DOHH2 (cell line): ENCODE data around the gene MGLL.

ENCODE experiments used
- H3F3A ChIP-seq: fragments of 200-600 bp; sonication (generic), shearing (Covaris generic); 2 replicates; pipeline ENCODE4 v1.6.0; 2016; ENCODE audit warnings: antibody characterized with exemption, mild to moderate bottlenecking; ENCODE audit not compliant: control insufficient read depth, insufficient read depth
- H3K27ac ChIP-seq: fragments of 200-600 bp; sonication (generic); 2 replicates; pipeline ENCODE4 v1.5.1; 2014; ENCODE audit warnings: low read depth, mild to moderate bottlenecking, low read length, moderate library complexity
- H3K27me3 ChIP-seq: fragments of 200-600 bp; sonication (generic); 2 replicates; pipeline ENCODE4 v1.6.1; 2014; ENCODE audit warnings: mild to moderate bottlenecking, low read length, mixed read lengths; ENCODE audit not compliant: control insufficient read depth
- H3K36me3 ChIP-seq: fragments of 200-600 bp; sonication (generic); 2 replicates; pipeline ENCODE4 v1.6.1; 2014; ENCODE audit warnings: mild to moderate bottlenecking, low read length, moderate library complexity, mixed read lengths; ENCODE audit not compliant: control insufficient read depth
- H3K4me1 ChIP-seq: fragments of 200-600 bp; sonication (generic); 2 replicates; pipeline ENCODE4 v1.6.1; 2014; ENCODE audit warnings: mild to moderate bottlenecking, low read length, mixed read lengths; ENCODE audit not compliant: control insufficient read depth
- H3K4me2 ChIP-seq: fragments of 200-600 bp; sonication (generic); 2 replicates; pipeline ENCODE4 v1.6.0; 2014; ENCODE audit warnings: mild to moderate bottlenecking, low read length, moderate library complexity
- H3K4me3 ChIP-seq: fragments of 200-600 bp; sonication (generic); 2 replicates; pipeline ENCODE4 v1.5.1; 2014; ENCODE audit warnings: mild to moderate bottlenecking, low read length, mixed read lengths
- H3K79me2 ChIP-seq: fragments of 200-600 bp; sonication (generic); 2 replicates; pipeline ENCODE4 v1.6.1; 2014; ENCODE audit warnings: mild to moderate bottlenecking, low read length, mixed read lengths; ENCODE audit not compliant: control insufficient read depth
- H3K9me2 ChIP-seq: fragments of 200-600 bp; sonication (generic); replicated peaks from 2 replicates; pipeline ENCODE4 v1.6.1; 2014; ENCODE audit warnings: mild to moderate bottlenecking, low read length, mixed read lengths; ENCODE audit not compliant: control insufficient read depth
- H3K9me3 ChIP-seq: fragments of 200-600 bp; sonication (generic); 2 replicates; pipeline ENCODE4 v1.6.1; 2014; ENCODE audit warnings: antibody characterized with exemption, low read length, mixed read lengths; ENCODE audit not compliant: control insufficient read depth, insufficient read depth
- H4K20me1 ChIP-seq: fragments of 200-600 bp; sonication (generic); 2 replicates; pipeline ENCODE4 v1.6.0; 2014; ENCODE audit warnings: low read depth, mild to moderate bottlenecking, antibody characterized with exemption, low read length, moderate library complexity; ENCODE audit not compliant: control insufficient read depth, insufficient read depth
- EZH2phosphoT487 ChIP-seq: fragments of 200-600 bp; sonication (generic); IDR thresholded peaks from 2 replicates; pipeline ENCODE4 v1.6.1; 2017; ENCODE audit warnings: borderline replicate concordance, mild to moderate bottlenecking, antibody characterized with exemption, low read length, moderate library complexity, mixed read lengths
- TF ChIP-seq, protein P1 (sequence below): fragments of 200-600 bp; sonication (generic); IDR thresholded peaks from one replicate; pipeline ENCODE4 v1.5.1; 2014; ENCODE audit warnings: antibody characterized with exemption, mild to moderate bottlenecking, low read depth, low read length; ENCODE audit not compliant: poor library complexity, severe bottlenecking

MGLL gene

DNA sequence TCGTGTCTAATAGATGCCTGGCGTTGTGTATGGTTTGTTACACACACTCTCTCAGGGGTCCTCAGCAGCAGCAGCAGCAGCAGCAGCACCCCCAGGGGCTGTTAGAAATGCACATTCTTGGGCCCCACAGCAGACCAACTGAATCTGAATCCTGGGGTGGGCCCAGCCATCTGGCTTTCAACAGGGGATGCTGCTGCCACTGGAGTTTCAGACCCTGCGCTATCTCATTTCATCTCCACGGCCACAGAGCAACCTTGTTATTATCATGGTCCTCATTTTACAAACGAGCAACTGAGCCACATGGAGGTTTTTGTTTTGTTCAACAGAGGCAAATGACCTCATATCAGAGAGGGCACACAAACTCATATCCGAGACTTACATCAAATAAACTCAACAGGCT lies 47.7 kb downstream of the MGLL start:
- H3K79me2 ChIP-seq: no peaks in the 10 kb centered on the region
- H3K9me3 ChIP-seq: no peaks in the 10 kb centered on the region
- no peaks in the 10 kb centered on the region for H4K20me1 ChIP-seq
- H3K27me3 ChIP-seq: peaks cover 2% of the 10 kb centered on the region; the same call in 1 of the 2 replicates
- no peak overlapping the region for H3K4me2 ChIP-seq
- no peaks in the 10 kb centered on the region for H3F3A ChIP-seq
- no peak overlapping the region for H3K27ac ChIP-seq
- H3K9me2 ChIP-seq: no peaks in the 10 kb centered on the region
- TF ChIP-seq, protein P1, sequence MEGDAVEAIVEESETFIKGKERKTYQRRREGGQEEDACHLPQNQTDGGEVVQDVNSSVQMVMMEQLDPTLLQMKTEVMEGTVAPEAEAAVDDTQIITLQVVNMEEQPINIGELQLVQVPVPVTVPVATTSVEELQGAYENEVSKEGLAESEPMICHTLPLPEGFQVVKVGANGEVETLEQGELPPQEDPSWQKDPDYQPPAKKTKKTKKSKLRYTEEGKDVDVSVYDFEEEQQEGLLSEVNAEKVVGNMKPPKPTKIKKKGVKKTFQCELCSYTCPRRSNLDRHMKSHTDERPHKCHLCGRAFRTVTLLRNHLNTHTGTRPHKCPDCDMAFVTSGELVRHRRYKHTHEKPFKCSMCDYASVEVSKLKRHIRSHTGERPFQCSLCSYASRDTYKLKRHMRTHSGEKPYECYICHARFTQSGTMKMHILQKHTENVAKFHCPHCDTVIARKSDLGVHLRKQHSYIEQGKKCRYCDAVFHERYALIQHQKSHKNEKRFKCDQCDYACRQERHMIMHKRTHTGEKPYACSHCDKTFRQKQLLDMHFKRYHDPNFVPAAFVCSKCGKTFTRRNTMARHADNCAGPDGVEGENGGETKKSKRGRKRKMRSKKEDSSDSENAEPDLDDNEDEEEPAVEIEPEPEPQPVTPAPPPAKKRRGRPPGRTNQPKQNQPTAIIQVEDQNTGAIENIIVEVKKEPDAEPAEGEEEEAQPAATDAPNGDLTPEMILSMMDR: no peak
- no peak for TF ChIP-seq EZH2phosphoT487
- H3K36me3 ChIP-seq: no peaks in the 10 kb centered on the region
- no peak overlapping the region for H3K4me3 ChIP-seq
- H3K4me1 ChIP-seq: peaks cover 3% of the 10 kb centered on the region

DNA sequence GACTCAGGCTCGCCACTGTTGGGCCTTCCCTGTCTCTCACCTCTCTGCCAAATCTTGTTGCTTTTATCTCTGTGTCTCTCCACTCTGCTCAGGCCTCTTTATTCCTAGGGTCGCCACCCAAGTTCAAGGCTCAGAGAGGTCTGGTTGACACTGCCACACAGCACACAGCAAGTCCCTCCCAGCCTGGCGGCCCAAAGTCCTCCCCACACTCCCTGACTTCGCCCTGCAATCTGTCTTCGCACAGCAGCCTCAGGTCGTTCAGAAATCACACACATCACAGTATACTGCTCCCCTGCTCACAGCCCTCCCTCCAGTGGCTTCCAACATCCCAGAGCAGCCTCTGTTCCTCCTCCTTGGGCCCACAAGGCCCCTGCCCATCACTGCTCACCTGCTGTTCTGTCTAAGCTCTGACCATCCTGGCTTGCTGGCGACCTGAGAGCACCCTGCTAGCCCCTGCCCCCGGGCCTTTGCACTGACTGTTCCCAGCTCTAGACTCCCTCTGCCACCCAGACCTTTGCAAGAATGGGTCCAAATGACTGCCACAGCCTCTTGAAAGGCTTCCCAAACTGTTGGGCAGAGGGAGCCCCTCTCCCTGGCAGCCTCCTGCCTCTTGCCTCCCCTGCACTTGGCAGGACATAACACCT lies 48.4 kb downstream of the MGLL start:
- Histone ChIP-seq H3K9me3 (no peaks in the 10 kb centered on the region), H3K27ac (no peak overlapping the region), H3K4me1 (peaks cover 3% of the 10 kb centered on the region), H3K9me2 (no peaks in the 10 kb centered on the region), H4K20me1 (no peaks in the 10 kb centered on the region), H3K27me3 (no peaks in the 10 kb centered on the region), H3K4me3 (no peak overlapping the region), H3K36me3 (no peaks in the 10 kb centered on the region), H3K4me2 (no peak overlapping the region), H3K79me2 (no peaks in the 10 kb centered on the region), H3F3A (no peaks in the 10 kb centered on the region)
- TF ChIP-seq, protein P1: no peak
- no peak for TF ChIP-seq EZH2phosphoT487

DNA sequence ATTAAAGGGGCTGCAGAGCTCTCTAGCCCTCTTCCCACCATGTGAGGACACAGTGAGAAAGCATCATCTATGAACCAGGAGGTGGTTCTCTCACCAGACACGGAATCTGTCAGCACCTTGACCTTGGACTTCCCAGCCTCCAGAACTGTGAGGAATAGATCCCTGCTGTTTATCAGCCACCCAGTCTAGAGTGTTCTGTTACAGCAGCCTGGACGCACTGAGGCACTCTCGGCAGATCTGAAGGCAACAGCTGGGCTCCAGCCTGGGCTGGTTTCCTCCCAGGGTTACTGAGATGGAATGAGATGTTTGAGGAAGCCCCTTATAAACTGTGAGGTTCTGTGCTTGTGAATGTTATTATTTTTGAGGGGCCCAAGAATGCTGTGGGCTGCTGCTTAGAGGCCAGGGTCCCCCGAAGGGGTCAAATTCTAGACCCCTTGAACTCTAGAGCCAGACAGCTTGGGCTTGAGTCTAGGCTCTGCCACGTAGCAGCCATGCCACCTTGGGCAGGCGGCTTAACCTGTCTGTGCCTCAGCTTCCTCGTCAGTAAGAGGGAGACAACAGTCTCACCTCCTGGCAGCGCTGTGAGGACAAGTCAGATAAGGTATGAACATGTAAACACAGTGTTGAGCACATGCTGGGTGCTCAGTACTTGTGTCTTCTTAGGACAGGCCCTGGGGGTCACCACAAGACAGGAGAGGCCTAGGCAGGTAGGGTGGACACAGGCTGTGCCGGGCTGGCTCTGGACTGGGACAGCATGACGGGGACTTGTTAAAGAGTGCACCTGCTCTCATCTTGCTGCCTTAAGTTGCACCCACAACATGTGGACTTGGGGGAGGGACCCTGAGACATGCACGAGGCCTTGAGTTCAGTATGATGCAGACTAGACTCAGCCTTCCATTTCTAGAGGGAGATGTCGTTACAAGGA lies 49.2 kb downstream of the MGLL start:
- H3K4me1 ChIP-seq: peaks cover 3% of the 10 kb centered on the region
- H3K36me3 ChIP-seq: no peaks in the 10 kb centered on the region
- no peaks in the 10 kb centered on the region for H3F3A ChIP-seq
- H3K9me3 ChIP-seq: no peaks in the 10 kb centered on the region
- H3K9me2 ChIP-seq: no peaks in the 10 kb centered on the region
- H3K4me2 ChIP-seq: no peak overlapping the region
- no peaks in the 10 kb centered on the region for H4K20me1 ChIP-seq
- H3K27me3 ChIP-seq: no peaks in the 10 kb centered on the region
- no peak overlapping the region for H3K4me3 ChIP-seq
- TF ChIP-seq EZH2phosphoT487: no peak
- TF ChIP-seq, protein P1: no peak
- H3K27ac ChIP-seq: no peak overlapping the region
- no peaks in the 10 kb centered on the region for H3K79me2 ChIP-seq
